ENCODE data around the gene C9orf85.
"Not testable (repeated sequence)": the region's sequence is repeated elsewhere in the genome, so short reads cannot be mapped to it uniquely, and the experiment has no call there.

The C9orf85 gene

GRCh38 chr9:71911061-71911907 is at the start of gene C9orf85, which contains the start of gene ABHD17B:
Gene C9orf85, plus strand, starts transcription at chr9:71911639. Its CDS starts 96 bp downstream, at chr9:71911735.
Gene ABHD17B, minus strand, starts transcription at chr9:71911193. Its CDS starts 36,113 bp downstream, at chr9:71875080.
- DNase-seq, result peak; percentile 99 to 100 (median 99)

GRCh38 chr9:71863631-71864030 is 47.8 kb upstream of the C9orf85 start:
- no peak for DNase-seq

- no peak for DNase-seq
Observed at GRCh38 chr9:71875345-71875744, 36.1 kb upstream of the C9orf85 start.

GRCh38 chr9:71876106-71876505 is 35.3 kb upstream of the C9orf85 start:
- DNase-seq, result no peak

- DNase-seq, result no peak
Observed at GRCh38 chr9:71876829-71877228, 34.6 kb upstream of the C9orf85 start.

- DNase-seq, result no peak
Observed at GRCh38 chr9:71878327-71879274, 32.8 kb upstream of the C9orf85 start.

- DNase-seq, result no peak
Observed at GRCh38 chr9:71879644-71880174, 31.7 kb upstream of the C9orf85 start.

- no peak for DNase-seq
Observed at GRCh38 chr9:71884005-71884404, 27.4 kb upstream of the C9orf85 start.

- DNase-seq, result peak; percentile 10 to 49 (median 32)
Observed at GRCh38 chr9:71885467-71885866, 26.0 kb upstream of the C9orf85 start.

- DNase-seq, result no peak
Observed at GRCh38 chr9:71886015-71886414, 25.4 kb upstream of the C9orf85 start.

- DNase-seq, result no peak
Observed at GRCh38 chr9:71886541-71886940, 24.9 kb upstream of the C9orf85 start.

GRCh38 chr9:71887362-71887761 is 24.1 kb upstream of the C9orf85 start:
- DNase-seq, result no peak

- no peak for DNase-seq
Observed at GRCh38 chr9:71890042-71890679, 21.3 kb upstream of the C9orf85 start.

GRCh38 chr9:71891557-71892189 is 19.8 kb upstream of the C9orf85 start:
- DNase-seq, result no peak

- peak; percentile 19 to 45 (median 26) for DNase-seq
Observed at GRCh38 chr9:71895117-71895516, 16.3 kb upstream of the C9orf85 start.

- DNase-seq, result no peak
Observed at GRCh38 chr9:71895955-71896354, 15.5 kb upstream of the C9orf85 start.

GRCh38 chr9:71896761-71897160 is 14.7 kb upstream of the C9orf85 start:
- DNase-seq, result no peak

- peak; percentile 25 to 46 (median 32) for DNase-seq
Observed at GRCh38 chr9:71897577-71897976, 13.9 kb upstream of the C9orf85 start.

- not testable (repeated sequence) for DNase-seq
Observed at GRCh38 chr9:71898756-71899155, 12.7 kb upstream of the C9orf85 start.

- DNase-seq, result no peak
Observed at GRCh38 chr9:71901695-71902597, 9.5 kb upstream of the C9orf85 start.

GRCh38 chr9:71904076-71904475 is 7.4 kb upstream of the C9orf85 start:
- DNase-seq, result no peak
